GM21526 (cell line): Measurements from ENCODE around the gene EPN2.
"Not testable (repeated sequence)": the region's sequence is repeated elsewhere in the genome, so short reads cannot be mapped to it uniquely, and the experiment has no call there.

Experiments used
- ATAC-seq: cut with Tn5 transposase; IDR thresholded peaks from one replicate; pipeline ENCODE4 v1.9.1; 2021; ENCODE audit warnings: moderate library complexity; ENCODE audit not compliant: unreplicated experiment, low FRiP score

Gene EPN2

GRCh38 chr17:19264268-19264667, 27.1 kb downstream of the EPN2 start:
- ATAC-seq, result no peak

- ATAC-seq, result no peak
Observed at GRCh38 chr17:19264681-19265080, 27.5 kb downstream of the EPN2 start.

GRCh38 chr17:19265755-19266154, 28.6 kb downstream of the EPN2 start:
- no peak for ATAC-seq

- no peak for ATAC-seq
Observed at GRCh38 chr17:19268611-19269010, 31.4 kb downstream of the EPN2 start.

- ATAC-seq, result no peak
Observed at GRCh38 chr17:19269106-19269505, 31.9 kb downstream of the EPN2 start.

GRCh38 chr17:19269641-19270040, 32.5 kb downstream of the EPN2 start:
- ATAC-seq, result no peak

GRCh38 chr17:19270347-19270703, 33.2 kb downstream of the EPN2 start:
- no peak for ATAC-seq

GRCh38 chr17:19270704-19271611, 33.8 kb downstream of the EPN2 start:
- peak; percentile 65 for ATAC-seq

GRCh38 chr17:19271780-19272357, 34.7 kb downstream of the EPN2 start:
- no peak for ATAC-seq

GRCh38 chr17:19273731-19274130, 36.6 kb downstream of the EPN2 start:
- no peak for ATAC-seq

GRCh38 chr17:19274893-19275292, 37.7 kb downstream of the EPN2 start:
- ATAC-seq, result no peak

GRCh38 chr17:19275457-19276127, 38.4 kb downstream of the EPN2 start:
- no peak for ATAC-seq

GRCh38 chr17:19278284-19278683, 41.1 kb downstream of the EPN2 start:
- ATAC-seq, result not testable (repeated sequence)

GRCh38 chr17:19278729-19279128, 41.6 kb downstream of the EPN2 start:
- ATAC-seq, result no peak

- ATAC-seq, result no peak
Observed at GRCh38 chr17:19281161-19281560, 44.0 kb downstream of the EPN2 start.

- ATAC-seq, result no peak
Observed at GRCh38 chr17:19284005-19284959, 47.1 kb downstream of the EPN2 start.

GRCh38 chr17:19285213-19285900, 48.2 kb downstream of the EPN2 start:
- no peak for ATAC-seq

GRCh38 chr17:19286751-19287341, 49.7 kb downstream of the EPN2 start:
- ATAC-seq, result no peak

- ATAC-seq, result no peak
Observed at GRCh38 chr17:19287651-19288050, 50.5 kb downstream of the EPN2 start.
